Left hindlimb (tissue), 1 donor: Measurements from ENCODE around the gene NUP188.
A peak's percentile ranks its signal among the peaks of the same experiment; 100 is the strongest.

ENCODE experiments used
- DNase-seq: peaks from one replicate; pipeline ENCODE4 v3.0.0-alpha.2; 2018

The NUP188 gene

DNA sequence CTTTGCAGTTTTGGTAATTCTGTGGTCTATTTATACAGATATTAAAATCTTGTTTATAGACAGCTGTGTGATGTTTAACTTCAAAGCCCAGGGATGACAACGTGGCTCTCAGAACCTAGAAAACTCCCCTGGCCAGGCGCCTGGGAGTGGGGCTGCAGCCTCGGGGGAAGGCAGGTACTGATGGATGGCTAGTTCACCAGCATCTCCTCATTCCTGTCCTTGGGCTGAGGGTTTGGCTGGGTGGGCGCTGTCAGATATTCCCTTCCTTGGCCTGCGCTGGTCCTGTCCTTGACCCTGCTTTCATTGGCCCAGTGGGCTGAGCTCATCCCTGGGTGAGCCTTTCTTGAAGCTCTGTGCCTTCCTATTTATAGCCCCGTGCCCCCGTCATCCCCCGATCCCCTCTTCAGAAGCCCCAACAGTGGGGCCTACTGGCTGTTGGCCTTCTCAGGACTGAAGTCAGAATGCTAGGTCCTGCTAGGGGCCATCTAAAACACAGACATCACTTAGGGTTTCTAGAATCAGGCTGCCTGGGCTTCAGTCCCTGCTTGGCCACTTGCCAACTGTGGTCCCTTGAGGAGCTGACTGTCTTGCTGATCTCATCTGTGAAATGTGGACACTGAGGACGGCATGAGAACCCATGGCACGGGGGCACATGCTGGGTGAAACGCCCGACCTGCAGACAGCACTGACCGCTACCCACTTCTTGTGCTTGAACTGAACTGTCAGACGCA, 59.7 kb downstream of the NUP188 start:
- no peak for DNase-seq

DNA sequence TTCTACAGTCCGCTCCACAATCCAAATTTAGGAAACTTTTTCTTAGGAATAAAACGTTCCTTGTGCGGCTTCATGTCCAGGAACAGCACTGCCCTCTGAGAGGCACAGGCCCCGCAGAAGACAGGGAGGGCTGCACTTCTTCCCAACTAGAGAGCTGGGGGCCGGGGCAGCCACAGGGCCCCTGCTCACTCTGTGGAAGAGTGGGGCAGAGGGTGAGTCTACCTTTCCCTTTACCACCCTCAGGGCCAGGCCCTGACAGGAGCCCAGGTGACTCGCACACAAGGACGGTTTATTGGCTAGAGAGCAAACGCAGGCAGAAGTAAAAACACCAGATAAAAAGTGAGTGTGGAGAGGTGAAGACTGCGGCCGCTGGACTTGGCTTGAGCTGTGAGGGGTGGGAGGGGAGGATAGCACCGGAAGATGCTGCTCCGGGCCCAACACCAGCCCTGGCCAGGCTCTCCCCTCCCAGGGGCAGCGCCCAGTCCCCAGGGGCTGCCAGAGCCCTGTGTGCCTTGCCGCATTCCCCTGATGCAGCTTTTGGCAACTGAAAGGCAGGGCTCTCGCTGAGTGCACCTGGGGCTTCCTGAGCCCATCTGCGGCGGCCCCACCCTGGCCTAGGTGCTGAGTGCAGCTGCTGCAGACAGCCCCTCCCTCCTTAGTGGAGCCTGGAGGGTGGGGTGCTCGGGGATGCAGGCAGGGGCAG, 60.4 kb downstream of the NUP188 start:
- no peak for DNase-seq

DNA sequence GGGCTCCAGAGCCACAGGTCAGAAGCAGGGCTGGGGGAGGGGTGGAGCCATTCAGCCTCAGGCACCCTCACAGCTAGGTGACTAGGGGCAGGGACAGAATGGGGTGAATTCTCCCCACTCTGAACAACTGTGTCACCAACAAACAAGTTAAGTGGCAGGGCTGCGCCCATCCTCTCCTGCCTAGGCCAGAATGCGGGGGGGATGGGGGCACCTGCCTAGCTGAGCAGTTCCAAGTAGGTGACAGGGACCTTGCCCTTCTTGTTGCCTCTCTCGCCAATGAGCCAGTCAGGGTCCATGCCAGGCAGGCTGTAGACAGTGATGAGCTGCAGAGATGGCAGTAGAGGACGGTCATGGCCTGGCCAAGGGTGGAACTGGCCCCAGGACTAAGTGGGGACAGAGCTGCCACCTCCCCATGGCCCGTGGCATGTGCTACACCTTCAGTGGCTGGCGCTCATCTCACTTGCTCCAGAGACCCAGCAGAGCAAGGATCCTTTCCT, 61.0 kb downstream of the NUP188 start:
- no peak for DNase-seq

DNA sequence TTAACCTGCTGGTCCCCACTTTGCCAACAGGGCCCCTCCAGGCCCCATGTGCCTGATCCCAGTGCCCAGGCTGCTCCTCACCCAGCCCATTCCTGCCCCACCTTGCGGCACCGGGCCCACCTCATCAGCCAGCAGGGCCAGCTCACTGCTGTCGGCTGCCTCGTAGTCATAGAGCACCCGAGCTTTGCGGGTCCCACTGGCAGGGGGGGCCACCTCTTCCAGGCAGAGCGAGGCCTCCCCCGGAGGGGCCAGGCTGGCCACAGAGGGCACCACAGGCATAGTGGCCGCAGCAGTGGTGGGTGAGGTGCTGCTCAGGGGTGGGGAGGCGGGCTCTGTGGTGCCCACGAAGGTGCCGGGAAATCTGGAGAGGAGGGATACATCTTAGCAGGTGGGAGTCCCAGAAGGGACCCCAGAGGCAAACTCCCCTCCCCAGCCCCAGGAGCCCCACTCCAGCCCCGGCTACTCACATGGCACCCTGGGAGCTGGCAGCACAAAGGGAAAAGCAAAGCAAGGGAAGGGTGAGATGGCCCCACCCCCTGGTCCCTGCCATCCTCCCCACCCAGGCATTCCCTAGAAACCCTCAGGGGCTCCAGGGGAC, 61.6 kb downstream of the NUP188 start:
- DNase-seq: no peak

DNA sequence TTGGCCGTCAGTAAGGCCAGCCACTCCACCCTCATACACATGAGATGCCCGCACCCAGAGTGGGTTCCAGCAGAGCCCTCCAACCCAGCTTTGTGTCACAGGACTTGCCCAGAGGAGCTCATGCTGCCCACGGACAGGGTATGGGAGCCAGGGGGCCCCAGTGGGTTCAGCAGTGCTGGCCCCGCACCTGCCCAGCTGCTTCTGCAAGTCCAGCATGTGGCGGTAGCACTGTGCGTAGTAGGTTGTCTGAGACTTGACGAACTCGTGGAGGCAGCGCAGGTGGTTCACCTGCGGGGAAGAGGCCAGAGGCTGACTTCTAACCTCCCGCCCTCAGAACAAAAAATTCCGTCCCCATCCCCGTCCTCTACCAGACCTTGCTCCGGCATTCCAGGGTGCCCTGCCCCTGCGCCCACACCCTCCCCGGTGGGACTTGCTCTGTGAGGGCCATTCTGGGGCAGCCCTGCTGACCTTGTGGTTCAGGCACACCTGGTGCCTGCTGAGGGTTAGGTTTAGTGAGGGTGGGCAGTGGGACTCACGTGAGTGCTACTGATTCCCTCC, 62.2 kb downstream of the NUP188 start:
- no peak for DNase-seq

DNA sequence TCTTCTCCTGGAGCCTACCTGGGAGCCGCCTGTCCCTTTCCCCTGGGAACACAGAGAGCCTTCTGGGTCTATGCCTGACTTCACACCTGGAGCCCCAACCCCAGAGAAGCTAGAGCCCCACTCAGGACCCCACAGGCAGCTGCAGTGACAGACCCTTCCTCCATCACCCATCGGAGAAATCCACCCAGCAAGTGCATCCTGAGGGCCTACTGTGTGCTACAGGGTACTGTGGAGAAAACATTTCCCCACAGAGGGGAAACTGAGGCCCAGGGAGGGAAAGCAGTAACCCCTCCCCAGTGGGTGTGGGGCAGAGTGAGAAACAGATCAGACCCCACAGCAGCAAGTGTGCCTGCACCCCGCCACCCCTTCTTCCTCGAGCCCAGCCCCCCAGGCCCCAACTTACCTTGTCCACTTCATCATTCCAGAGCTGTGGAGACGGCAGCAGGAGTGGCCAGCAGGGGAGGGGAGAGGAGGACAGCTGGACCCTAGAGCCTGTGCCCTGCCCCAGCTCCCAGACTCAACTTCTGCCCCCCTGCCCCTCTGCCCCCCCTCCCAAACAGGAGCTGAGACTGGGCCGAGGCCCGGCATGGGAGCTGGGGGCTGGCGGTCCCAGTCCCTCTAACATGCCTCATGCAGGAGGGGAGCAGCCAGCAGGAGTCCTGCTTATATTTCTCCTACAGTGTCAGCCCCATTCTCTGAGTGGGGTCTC, 62.9 kb downstream of the NUP188 start:
- DNase-seq: no peak

DNA sequence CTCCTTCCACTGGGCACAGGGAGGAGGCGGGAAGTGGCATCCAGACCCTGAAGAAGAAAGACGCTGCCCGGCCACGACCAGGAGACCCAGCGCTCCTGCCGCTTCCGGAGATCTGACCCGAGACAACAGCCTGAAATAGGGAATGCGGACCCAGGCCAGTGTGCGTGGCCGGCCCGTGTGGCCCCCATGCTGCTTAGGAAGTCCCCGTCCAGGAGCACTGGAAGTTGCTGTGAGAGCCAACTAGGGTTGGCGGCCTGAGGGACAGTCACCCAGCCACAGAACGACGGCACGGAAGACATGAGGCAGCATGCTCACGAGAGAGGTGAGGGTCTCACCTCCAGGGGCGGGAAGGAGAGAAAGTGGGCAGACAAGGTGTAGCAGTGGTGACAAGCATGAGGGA, 63.7 kb downstream of the NUP188 start:
- DNase-seq: no peak

DNA sequence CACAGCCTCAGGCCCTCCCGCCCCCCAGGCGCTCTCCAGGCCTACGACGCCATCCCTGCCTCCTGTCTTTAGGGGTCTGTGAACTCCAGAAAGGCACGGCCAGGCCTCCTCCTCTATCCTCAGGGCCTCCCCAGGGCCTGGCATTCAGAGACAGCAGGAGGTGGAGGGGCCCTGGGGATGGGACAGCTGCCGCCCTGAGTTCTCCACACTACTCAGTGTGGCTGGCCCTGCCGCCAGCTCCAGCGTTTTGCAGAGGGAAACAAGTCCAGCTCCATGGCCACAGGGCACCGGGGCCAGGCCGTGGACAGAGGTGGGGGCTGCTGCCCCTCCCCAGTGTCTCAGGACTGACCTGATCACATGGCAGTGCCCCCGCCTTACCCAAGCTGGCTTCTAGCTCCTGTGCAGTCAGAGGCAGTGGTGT, 64.3 kb downstream of the NUP188 start:
- no peak for DNase-seq

DNA sequence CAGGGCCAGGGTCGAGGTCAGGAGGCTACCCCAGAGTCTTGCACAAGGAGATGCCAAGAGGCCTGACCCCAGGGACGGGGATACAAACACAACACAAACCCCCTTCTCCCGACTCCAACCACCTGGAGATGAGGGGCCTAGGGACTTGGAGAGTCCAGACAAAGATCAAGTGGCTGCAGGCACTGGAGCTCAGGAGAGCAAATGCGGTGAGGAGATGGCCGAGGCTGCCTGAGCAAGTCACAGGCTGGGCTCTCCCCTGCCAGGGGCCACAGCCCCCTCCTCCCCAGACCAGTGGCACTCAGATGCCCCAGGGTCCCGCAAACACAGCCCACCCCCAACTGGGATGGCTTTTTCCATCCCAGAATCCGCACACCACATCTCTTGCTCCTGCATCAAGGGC, 64.8 kb downstream of the NUP188 start:
- no peak for DNase-seq

DNA sequence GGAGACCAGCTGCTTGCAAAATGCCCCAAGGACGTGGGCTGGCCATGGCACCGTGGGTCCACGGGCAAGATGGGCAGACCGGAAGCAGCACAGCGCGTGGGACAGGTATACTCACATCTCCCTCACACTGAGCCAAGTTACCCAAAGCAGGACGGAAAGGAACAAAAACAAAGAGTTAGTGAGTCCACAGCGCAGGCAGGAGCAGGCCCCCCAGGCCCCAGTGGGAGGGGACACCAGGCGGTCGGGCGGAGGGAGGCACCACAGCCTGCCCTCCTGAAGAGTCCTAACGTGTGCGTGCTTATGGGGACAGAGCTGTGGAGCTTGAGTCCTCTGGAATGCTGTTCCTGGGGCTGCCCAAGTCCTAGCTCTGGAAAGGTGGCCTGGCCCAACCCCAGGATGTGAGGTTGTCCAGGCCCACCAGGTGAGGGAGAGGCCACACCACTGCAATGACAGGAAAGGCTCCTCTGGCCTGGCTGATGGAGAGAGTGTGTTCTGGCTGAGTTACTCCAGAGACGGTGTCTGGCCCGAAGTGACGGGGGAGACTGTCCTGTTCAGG, 65.5 kb downstream of the NUP188 start:
- no peak for DNase-seq

DNA sequence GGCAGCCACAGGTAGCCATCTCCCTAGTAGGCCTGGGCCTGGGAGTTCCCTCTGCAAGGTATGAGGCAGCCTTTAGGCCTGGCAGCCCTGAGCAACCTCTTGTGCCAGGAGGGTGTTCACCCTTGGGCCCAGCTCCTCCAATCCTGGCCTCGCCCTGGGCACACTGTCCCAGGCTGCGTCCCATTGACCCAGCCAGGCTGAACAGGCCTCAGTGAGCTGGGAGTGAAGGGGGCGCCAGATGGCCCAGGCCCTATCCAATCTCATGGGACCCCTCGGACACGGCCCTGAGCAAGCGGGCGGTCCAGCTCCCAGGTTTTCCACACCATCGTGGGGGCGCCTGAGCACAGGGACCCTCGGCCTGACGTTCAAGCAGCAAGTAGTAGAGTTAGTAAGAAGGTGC, 66.2 kb downstream of the NUP188 start:
- no peak for DNase-seq

DNA sequence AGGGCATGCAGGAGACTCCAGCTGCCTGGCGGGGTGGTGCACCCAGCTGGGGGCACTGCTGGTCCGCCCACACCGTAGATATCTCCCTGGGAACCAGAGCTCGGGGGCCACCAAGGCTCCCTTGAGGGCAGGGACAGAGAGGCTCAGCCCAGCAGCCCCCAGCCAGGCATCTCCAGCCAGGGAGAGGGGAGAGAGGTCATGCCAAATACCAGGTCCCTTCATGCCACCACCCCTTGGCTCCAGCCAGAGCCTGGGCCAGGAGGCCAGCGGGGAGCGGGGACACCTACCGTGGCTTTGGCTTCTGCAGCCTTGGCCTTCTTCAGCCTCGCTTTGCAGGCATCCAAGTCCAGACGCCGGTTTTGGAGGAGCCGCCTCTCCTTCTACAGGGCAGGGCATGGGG, 66.6 kb downstream of the NUP188 start:
- no peak for DNase-seq

DNA sequence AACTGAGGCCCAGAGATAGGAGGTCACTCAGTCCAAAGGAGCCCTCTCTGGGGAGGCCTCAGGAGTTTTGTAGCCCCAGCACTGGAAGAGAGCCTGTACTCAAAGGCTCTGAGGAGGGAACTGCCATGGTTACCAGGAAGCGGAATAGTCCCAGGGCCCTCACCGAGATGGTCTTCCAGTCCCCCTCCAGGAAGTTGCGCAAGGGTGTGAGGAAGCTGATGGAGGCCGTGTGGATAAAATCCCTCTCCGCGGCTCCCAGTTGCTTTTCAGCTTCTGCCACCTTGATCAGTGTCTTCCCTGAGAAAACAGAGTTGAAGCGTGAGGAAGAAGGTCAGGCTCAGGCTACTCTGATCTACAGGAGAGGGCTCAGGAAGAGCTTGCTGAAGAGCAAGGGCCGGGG, 67.1 kb downstream of the NUP188 start:
- no peak for DNase-seq

DNA sequence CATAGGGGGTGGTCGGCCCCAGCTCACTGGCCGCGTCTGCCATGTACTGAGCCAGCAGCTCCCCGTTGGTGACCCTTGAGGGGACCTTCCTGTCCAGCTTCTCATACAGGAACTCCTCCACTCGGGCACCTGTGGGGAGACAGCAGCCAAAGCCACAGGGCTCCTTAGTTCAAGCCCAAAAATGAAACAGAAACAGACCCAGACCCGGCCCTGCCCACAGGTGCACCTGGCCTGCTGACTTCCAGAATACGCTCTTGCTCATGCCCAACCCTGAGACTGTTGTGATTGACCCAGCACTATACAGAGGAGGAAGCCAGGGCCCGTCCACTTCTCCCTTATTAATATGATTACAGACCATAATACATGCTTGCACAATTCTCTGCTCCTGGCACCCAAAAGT, 73.6 kb downstream of the NUP188 start:
- DNase-seq: no peak

DNA sequence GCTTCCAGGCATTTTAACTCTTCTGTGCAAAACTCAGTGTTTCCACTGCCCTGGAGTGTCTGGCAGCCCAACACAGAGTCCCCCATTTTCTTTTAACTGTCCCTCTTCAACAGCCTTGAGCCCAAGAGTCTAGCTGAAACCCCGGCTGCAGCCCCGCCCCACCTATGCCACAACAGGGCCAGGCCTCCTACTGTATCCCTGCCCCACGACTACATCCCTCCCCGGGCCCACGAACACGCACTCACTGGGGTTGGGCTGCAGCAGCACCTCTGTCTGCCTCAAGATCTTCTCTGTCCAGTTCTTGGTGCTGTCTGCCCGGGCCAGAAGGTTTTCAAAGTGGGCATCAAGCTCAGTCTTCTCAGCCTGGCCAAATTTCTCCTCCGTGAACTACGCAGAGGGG, 74.5 kb downstream of the NUP188 start:
- DNase-seq: no peak

DNA sequence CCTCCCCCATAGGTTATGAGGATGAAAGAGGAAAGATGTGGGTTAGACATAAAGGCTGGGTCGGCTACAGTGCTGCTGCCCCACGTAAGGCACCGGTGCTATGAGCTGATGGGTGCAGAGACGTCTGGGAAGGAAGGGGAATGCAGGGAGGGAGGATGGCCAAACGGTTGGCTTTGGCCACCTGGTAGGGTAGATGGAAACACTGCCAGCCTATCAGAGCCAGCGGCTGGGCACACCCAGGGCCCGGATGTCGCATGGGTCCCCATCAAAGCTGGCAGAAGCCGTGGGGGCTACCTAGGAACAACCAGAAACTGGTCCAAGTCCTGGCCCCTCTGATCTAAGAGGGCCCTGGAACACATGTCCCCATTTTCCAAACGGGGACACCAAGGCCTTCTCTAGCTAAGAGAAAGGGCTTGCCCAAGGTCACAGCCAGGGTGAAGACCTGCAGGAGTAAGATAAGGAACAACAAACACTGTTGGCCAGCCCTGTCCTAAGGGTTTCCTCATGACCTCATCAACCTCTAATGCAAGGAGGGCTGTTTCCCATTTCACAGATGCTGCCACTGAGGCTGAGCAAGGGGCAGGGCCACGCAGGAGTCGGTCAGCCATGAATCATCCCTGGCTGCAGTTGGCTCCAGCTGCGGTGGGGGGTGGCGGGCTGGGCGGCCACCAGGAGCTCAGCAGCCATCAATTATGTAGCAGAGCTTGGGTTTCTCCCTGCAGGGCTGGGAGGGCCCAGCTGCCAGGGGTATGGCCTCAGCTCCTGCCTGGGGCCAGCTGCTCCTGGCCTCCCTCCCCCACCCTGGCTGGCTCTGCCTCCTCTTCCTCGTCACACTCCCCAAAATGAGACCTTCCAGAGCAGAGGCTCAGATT, 75.8 kb downstream of the NUP188 start:
- DNase-seq: peak; percentile 89

DNA sequence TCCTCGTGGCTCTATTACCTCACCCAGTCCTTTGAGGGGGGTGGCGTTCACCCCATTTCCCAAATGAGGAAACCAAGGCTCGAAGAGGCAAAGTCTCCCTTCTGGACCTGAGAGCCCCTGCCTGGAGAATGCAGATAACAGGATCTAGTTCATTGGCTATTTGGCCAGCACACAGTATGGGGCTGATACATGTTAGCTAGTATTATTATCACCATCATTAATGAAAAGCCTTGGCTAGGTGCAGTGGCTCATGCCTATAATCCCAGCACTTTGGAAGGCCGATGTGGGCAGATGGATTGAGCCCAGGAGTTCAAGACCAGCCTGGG, 76.4 kb downstream of the NUP188 start:
- DNase-seq: no peak

DNA sequence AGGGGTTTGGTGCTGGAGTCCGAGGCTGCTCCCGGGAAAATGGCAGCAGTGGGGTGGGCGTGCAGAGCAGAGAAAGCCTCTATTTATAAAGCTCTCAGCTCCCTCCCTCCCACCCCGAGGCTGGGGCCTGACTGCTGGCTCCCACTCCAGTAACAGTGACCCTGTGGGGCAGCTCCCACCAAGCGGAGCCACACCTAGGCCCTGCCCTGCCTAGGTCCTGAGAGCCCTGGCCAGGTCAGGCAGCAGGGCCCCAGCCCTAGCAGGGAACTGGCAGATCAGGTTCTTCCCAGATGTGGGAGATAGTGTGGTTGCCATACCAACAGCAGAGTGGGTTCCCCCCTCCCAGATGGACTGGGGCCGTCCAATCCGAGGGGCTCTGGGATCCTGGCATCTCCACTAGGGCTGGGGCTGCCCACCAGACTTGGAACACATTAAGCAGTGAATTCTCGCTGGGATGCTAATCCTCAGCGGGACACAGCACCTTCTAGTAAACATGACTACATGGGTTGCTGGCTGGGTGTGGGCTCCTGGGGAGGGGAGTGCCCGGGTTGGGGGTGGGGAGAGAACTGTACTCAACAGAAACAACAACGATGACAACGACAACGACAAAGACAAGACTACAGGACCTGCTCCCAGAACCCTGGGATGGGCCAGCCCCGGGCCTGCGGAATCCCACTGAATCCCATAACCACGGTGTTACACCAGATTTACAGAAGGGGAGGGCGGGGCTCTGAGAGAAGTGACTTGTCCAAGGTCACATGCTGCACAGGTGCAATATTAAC, 79.1 kb downstream of the NUP188 start:
- no peak for DNase-seq

DNA sequence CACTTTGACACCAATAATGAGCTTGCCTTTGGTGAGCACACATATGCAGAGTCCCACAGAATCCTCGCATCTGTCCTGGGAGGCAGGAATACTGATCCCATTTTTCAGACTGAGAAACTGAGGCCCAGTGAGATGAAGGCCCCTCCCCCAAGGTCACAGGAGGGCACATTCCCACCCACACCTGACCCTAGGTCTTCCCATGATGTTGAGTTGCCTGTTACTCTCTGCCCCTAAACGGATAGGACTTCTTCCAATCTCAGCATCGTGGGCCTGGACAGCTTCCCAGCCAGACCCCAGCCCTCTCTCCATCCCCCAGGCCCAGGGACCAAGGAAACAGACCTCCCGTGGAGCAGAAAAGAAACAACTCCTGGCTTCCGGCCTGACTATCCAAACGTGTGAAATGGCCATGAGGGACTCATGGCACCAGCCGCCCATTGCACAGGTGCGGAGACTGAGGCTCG, 79.8 kb downstream of the NUP188 start:
- DNase-seq: no peak

DNA sequence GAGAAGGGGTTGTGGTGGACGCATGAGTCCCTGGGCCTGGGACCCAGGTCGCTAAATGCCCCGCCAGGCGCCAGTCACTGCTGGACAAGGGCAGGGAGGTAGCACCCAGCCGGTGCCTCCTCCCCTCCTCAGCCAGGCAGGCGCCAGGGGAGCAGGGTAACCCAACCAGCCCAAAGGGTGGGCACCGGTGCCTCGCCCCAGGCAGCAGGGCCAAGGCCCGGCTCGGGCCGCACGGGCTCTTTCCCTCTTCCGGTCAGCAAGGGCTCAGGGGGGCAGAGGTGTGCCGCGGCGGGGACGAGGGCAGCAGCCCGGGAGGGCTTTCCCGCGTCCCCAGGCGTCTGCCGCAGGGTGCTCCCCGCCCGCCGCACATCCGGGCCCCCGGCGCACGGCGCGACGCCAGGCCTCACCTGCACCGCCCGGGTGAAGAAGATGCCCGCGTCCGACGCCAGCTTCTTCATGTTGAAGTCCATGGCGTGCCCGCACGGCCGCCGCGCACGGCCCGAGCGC, 80.2 kb downstream of the NUP188 start:
- DNase-seq: no peak
